GM21515 (cell line): Measurements from ENCODE around the gene PCDH18.
"Not testable (repeated sequence)": the region's sequence is repeated elsewhere in the genome, so short reads cannot be mapped to it uniquely, and the experiment has no call there.

ENCODE experiments used
- ATAC-seq: cut with Tn5 transposase; IDR thresholded peaks from one replicate; pipeline ENCODE4 v1.9.1; 2021; ENCODE audit not compliant: unreplicated experiment

The PCDH18 gene

DNA sequence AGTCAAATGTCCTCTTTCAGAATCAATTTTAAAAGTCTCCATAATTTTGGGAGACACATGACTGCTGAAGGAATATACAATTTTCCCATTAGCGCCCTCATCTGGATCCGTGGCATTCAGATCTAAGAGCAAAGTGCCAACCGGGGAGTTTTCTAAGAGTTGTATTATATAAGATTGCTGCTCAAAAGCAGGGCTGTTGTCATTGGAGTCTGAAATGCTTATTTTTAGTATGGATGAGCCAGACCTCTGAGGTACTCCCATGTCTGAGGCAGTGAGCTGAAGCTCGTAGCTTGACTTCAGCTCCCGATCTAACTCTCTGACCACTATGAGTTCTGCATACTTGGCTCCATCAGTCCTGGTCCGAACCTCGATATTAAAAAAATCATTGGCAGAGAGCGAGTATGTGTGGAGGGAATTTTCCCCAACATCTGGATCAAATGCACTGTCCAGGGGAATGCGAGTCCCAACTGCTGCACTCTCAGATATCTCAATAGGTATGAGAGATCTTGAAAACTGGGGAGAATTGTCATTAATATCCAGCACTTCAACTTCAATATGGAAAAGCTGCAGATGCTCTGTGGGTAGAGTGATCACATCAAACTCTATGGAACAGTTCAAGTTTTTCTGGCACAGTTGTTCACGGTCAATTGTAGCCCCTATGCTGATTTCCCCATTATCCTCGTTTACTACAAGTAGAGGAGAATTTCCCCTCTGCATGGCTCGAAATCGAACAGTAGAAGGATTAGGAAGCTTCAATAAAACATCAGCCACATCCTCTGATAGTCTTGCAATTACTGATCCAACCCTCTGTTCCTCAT is 917 bp downstream of the PCDH18 start:
- no peak for ATAC-seq

DNA sequence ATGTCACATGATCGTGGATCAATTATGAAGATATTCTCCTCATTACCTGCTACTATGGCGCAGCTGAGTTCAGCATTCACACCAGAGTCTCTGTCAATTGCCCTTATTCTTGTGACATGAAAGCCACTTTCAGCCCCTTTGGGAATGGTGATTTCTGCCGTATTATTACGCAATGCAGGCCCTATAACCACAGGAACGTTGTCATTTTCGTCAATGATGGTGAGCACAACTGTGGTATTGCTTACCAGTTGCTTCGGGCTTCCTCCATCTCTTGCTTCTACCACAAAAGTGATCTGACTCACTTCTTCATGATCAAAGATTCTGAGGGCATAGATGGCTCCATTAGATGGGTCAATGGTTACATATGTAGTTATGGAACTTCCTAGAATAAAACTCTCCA is 2.1 kb downstream of the PCDH18 start:
- ATAC-seq: no peak

DNA sequence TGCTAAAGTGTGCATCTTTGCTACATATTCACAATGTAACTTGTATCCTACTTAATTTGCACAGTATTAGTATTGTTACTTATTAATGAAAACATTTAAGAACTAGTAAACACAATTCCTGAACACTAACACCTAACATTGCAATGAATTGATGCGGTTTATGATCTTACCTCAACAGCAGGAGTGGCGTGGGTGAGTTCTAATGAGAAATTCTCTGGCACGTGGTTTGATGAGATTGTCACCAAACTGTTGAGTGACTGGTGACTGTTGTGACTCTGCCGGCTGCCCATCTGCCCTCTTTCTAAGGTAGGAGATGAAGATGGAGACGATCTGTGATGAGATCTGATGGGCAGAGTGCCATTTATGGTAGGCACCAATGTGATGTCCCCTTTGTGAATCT is 2.9 kb downstream of the PCDH18 start:
- ATAC-seq: no peak

DNA sequence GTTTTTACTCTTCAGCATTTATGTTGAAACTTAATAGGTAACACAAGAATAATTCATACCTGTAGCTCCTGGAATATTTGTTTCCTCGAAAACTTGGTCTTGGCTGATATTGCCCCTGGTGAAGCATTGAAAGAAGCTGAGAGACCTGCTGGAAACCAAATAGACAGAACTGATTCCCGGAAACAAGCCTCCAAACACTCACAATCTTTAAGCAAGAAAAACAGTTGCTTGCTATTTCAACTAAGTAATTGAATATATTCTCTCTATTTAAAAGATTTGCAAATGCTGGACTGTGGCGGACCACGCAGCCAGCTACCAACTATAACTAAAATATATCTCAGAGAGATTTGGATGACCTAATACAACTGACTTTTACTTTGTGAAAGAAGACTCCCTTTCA is 3.6 kb downstream of the PCDH18 start:
- ATAC-seq: no peak

DNA sequence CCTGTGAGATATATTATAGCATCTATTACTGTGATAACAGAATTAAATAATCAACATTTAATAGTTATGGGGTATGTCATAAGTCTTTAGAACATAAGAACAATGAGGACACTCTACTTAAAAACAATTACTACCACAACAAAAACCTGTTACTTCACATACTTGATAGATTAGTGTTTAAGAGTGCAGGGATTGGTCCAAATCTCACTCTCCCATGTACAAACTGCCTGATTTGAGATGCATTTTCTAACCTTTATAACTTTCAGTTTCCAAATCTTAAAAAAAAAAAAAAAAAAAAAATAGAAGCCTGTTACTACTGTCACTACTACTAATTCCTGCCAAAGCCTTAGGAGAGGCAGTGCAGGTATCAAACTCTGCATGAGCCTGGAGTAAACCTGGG is 5.6 kb downstream of the PCDH18 start:
- ATAC-seq: no peak

DNA sequence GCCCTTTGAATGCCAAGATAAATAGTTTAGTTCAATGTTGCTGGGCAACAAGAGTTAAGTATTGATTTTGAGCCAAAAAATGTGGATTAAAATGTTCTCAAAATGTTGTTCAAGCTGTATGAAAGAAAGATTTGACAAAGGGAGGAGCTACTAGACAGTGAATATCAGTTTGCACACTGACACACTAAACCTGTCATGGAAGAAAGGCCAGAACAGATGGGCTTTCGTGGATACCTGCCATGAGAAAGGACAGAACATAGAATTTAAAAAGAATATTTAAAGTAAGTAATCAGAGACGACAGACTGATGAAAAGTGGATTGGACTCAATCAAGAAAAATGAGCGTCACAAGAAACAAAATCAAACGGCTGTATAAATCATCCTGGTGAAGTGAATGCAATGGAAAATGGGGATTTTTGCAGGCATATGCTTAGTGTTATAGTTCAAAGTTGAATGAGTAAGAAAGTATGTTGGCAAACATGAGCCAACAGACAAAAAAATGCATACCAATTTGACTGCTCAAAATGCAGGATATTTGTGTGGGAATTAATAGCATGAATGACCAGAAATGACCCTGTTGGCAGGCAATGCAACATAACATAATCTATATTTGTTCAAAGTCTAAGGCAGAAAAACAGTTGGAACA is 7.4 kb downstream of the PCDH18 start:
- no peak for ATAC-seq

DNA sequence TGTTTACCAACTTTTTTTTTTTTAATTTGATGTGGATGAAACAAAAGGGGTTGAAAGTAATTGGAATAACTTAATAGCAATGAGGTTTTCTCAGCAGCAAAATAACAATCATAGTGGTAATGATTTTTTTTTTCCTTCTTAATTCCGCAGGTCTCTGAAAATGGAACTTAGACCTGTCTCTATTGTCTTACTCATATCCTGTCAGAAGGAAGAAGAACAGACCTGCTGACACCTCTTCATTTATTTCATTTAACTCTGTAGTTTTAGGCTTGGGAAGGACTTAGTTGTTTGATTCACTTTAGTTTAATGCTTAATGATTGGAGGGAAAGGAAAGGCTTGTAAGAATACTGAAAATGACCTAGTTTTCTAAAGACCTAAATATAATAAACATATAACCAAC is 9.0 kb downstream of the PCDH18 start:
- ATAC-seq: no peak

DNA sequence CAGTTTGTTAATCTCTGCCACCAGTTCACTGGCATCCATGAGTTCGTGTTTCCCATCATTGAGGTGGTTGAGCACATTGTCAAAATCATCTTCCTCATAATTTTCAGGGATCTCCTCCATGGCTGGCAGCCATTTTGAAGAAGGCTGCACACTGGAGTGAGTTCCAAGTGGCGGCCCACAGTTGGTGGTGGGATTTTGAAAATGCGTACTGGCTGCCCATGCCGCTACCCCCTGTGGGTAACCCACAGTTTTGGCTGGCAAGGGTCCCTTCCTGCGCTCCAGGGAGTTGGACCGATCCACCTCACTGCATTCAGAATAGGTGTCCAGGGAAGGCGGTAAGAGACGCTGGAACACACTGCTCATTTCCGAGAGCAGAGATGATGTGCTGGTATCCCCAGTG is 11.2 kb downstream of the PCDH18 start:
- no peak for ATAC-seq

DNA sequence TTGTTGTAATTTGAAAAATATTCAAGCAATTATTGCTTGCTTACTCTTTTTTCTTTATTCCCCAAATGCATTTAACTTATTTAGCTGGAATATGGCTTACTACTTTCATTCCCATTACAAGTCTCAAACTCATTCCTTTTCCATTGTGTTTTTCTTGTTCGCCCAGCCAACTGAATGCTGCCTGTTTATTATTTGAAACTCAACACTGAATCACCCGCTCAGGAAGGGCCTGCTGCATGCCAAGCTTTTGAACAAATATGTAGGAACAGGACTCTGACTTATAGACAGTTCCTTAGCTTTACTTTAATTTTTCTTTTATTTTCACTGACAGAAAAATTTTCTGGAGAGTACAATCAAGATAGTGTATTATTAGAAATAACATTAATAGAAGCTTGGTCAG is 12.9 kb downstream of the PCDH18 start:
- no peak for ATAC-seq

DNA sequence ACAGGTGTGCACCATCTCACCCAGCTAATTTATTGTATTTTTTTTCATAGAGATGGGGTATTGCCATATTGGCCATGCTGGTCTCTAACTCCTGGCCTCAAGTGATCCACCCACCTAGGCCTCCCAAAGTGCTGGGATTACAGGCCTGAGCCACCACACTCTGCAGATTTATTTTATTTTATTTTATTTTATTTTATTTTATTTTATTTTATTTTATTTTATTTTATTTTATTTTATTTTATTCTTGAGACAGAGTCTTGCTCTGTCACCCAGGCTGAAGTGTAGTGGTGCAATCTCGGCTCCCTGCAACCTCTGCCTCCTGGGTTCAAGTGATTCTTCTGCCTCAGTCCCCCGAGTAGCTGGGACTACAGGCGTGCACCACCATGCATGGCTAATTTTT is 15.0 kb downstream of the PCDH18 start:
- not testable (repeated sequence) for ATAC-seq

DNA sequence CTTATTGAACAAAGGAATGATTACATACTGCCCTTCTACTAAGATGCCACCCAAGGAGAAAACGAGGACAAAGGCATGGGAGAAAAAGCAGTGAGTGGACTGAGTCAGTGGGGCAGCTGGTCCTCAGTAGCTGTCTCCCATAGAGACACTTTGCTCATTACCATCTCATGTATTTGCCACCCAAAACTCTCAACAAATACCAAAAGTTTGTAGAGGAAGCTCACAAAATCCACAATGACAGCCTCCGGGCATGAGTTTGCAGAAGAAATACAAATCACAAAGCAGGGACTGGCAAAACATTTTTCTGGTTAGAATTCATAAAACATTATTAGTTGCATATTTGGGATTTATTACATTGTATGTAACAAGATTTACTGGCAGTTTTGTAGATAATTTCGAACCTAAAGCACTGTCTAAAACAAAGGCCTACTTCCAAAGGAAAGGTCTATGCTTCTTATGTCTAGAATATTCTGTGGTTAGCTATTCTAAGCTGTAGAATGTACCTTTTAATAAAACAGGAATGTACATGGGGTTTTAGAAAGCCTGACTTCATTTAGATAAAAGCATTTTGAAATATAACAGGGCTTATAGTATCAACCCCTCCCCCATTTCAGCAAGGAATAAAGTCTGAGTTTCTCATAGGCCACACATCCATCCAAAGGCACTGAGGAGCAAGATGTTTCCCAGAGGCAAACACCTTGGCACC is 17.7 kb downstream of the PCDH18 start:
- ATAC-seq: no peak

DNA sequence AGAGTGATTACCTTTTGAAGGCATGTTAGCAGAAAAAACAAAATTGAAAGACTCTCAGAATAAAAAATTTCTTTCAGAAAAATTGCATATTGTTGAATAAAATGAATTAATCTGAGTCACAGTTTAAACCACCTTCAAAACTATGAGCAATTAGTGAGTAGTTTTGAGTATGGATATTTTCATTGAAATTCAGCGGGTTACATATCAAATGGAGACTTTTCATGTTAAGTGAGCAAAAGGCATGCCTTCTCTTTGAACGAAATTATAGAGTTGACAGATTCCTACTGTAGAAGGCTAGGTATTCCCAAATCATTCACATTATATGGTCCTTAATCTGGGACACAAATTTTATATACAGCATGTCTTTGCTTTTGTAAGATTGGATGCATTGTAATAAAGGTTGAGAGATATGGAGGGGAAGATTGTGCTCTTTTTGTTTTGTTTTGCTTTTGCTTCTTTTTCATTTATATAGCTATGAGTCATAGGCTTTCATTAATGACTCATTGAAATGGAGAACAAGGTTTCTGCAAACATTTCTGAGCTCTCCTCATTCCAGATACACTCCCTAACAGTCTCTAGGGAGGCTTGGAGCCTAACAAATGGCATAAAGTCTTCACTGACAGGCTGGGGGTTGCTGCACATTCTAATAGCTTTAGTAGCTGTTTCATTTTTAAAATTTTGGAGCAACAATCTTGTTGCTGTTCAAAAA is 21.6 kb downstream of the PCDH18 start:
- no peak for ATAC-seq

DNA sequence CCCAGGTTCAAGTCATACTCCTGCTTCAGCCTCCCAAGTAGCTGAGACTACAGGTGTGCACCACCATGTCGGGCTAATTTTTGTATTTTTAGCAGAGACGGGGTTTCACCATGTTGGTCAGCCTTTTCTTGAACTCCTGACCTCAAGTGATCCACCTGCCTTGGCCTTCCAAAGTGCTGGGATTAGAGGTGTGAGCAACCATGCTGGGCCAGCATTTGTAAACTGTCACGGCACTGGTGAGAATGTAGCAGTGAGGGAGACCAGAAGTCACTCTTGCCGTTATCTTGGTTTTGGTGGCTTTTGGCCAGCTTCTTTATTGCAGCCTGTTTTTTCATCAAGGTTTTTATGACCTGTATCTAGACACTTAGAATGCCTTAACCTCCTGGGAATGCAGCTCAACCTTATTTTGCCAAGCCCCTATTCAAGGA is 22.4 kb downstream of the PCDH18 start:
- ATAC-seq: no peak

DNA sequence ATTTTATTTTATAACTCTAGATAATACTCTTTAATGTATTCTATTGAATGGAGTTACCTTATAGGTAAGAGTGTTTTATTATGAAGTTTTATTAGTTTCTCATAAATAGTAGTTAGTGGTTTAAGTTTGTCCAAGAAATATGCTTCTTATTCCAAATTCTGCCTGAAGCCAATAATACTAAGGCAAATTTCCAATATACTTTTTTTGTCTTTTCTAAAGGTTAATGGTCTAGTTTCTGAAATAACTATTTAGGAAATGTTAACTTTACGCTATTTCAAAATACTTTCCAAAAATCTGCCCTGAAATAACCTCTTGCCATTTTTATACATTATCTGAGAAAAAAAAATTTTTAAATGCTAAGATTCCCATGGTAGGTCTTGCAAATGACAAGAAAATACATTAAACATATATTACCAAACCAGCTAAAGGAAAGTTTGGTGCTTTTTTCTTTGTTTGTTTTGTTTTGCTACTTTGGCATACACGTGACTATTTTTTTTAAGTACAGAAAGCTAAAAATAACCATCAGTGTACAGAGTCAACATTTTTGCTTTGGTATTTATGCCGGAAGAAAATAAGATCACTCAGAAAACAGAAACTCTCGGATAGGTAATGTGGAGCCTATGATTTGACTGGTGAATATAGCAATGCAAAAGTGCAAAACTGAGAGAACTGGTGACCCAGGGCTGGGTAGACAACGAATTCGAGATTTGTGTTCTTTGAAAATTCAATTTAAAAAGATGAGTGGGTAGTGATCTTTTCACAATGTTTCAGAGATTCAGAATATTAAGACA is 29.8 kb downstream of the PCDH18 start:
- ATAC-seq: no peak

DNA sequence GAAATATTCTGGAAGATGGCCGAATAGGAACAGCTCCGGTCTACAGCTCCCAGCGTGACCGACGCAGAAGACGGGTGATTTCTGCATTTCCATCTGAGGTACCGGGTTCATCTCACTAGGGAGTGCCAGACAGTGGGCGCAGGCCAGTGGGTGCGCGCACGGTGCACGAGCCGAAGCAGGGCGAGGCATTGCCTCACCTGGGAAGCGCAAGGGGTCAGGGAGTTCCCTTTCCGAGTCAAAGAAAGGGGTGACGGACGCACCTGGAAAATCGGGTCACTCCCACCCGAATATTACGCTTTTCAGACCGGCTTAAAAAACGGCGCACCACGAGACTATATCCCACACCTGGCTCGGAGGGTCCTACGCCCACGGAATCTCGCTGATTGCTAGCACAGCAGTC is 36.0 kb downstream of the PCDH18 start:
- not testable (repeated sequence) for ATAC-seq

DNA sequence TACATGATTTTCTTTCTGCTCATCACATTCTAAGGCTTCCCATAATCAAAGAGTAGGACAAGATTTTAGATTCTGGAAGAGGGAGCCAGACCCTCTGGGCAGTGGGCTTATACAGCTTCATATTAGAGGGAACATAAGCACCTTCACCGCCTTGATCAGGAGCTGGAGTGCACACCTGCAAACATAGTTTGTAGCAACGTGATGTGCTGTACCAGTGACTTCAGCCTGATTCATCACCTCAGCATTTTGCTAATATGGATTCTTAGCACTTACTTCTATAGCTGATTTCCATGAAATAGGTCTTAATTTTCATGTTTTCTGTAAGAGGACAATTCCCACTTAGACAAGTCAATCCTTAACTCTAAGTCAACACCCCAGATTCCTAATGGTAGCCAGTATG is 36.7 kb downstream of the PCDH18 start:
- no peak for ATAC-seq

DNA sequence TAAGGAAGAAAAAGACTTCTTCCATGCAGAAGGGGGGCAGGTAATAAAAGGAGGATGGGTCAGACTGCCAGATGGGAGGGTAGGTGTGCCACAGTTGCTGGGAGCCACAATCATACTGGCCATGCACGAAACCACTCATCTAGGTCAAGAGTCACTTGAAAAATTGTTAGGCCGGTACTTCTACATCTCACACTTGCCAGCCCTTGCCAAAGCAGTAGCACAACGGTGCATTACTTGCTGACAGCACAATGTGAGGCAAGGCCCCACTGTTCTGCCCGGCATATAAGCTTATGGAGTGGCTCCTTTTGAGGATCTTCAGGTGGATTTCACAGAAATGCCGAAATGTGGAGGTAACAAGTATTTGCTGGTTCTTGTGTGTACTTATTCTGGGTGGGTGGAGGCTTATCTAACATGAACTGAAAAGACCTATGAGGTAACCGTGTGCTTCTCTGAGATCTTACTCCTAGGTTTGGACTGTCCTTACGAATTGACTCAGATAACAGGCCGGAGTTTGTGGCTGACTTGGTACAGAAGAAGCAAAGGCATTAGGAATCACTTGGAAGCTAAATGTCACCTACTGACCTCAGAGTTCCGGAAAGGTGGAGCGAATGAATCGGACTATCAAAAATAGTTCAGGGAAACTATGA is 48.9 kb downstream of the PCDH18 start:
- not testable (repeated sequence) for ATAC-seq

DNA sequence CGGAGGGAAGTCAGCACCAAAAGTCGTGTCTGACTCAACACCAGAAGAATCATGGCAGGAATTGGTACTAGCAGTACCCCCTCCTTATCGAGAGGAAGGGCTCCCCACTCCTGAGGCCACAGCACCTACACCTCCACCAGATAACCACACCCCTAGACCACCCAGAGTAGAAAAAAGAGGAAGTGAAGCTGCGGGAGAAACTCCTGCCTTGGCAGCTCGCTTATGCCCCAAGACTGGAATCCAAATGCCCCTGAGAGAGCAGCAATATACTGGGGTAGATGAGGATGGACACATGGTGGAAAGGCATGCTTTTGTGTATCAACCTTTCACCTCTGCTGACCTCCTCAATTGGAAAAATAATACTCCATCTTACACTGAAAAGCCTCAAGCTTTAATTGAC is 52.6 kb downstream of the PCDH18 start:
- not testable (repeated sequence) for ATAC-seq

DNA sequence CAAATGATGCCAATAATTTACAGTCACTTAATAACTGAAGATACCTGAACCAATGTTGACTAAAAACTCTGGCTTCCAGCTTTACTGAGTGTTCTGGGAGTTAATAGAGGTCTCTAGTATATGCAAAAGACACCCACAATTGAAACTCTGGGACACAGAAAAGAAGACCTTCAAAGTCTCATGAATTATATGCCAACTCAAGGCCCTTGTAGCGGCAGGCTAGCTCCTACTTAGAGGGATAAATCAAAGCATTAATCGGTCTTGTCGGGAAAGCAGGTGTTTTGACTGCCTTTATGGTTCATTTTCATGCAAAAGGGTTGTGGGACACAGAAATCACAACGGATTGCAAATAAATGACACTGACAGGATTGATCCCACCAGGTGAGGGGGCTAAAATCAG is 55.9 kb downstream of the PCDH18 start:
- ATAC-seq: no peak

DNA sequence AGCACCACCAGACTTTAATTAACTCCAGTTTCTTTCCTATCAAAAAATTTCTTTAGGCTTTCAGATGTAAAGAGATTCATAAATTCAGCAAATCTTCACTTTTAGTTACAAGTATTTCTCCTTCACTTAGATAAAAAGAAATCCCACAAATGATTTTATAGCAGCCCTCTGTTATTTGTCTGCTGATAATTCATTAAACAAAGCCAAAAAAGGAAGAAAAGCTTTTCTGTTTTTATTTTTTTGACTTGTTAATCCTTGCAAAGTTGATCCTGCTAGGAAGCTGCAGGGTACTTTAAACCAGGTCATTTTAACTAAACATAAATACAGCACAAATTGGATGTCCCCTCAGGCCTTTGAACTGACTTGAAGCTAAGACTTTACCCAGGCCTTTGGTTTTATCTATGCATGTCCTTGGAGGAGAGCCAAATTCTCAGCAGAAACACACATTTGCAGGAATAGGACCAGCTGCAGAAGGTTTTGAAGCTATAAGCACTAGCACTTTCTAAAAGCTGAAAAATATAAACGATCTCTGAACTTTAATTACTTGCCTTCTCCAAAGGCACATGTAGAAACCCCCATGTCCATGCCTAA is 57.5 kb downstream of the PCDH18 start:
- no peak for ATAC-seq
